CD8-positive, alpha-beta memory T cell (primary cell): Measurements from ENCODE around the gene KIAA1614. TPM values are rescaled to one million over a fixed set of nuclear protein-coding genes. Genes with fewer than 3 reads are reported as not detected.
A peak's percentile ranks its signal among the peaks of the same experiment; 100 is the strongest.

Experiments used
- CTCF ChIA-PET: fragments of 350-600 bp; sonication (Branson Sonifier 250); formaldehyde crosslinking; loops from one replicate; lab custom pipeline; 2021; ENCODE audit warnings: antibody characterized with exemption; lab: Charles Lee
- POLR2A ChIA-PET: fragments of 350-600 bp; sonication (Branson Sonifier 250); formaldehyde crosslinking; loops from one replicate; lab custom pipeline; 2021; ENCODE audit warnings: antibody characterized with exemption; lab: Charles Lee
- DNase-seq, 5 donors: peaks; one replicate each; pipeline versions ENCODE4 v3.0.0 to v3.0.0-alpha.2; 2020 to 2022; ENCODE audit warnings: mixed read lengths in 1 of 5
- H3K27ac ChIP-seq: one replicate; pipeline ENCODE4 v1.7.0; 2013; ENCODE audit warnings: low read depth, mild to moderate bottlenecking, low read length, moderate library complexity
- H3K27me3 ChIP-seq: 2 replicates; pipeline ENCODE4 v1.7.0; 2013; ENCODE audit warnings: low read length, mild to moderate bottlenecking; ENCODE audit not compliant: insufficient read depth, poor library complexity, severe bottlenecking
- H3K36me3 ChIP-seq: 2 replicates; pipeline ENCODE4 v1.7.0; 2013; ENCODE audit warnings: mild to moderate bottlenecking, low read length, moderate library complexity; ENCODE audit not compliant: insufficient read depth
- H3K4me1 ChIP-seq: 2 replicates; pipeline ENCODE4 v1.7.0; 2013; ENCODE audit warnings: mild to moderate bottlenecking, low read length, moderate library complexity; ENCODE audit not compliant: insufficient read depth
- H3K4me3 ChIP-seq: 2 replicates; pipeline ENCODE4 v1.7.0; 2013; ENCODE audit warnings: mild to moderate bottlenecking, low read length
- H3K9me3 ChIP-seq: 2 replicates; pipeline ENCODE4 v1.7.0; 2013; ENCODE audit warnings: mild to moderate bottlenecking, low read length
- H3K27ac Mint-ChIP-seq, 8 donors: one replicate each; pipeline ENCODE4 v1.8.0; 2020 to 2021; ENCODE audit warnings: mixed read lengths in 8 of 8, mild to moderate bottlenecking in 6 of 8, inconsistent platforms in 3 of 8, moderate library complexity in 3 of 8
- H3K27me3 Mint-ChIP-seq, 2 donors: one replicate each; pipeline ENCODE4 v1.8.0; 2020 to 2021; ENCODE audit warnings: mixed read lengths in 2 of 2, mild to moderate bottlenecking in 1 of 2, moderate library complexity in 1 of 2
- H3K36me3 Mint-ChIP-seq, 3 donors: one replicate each; pipeline ENCODE4 v1.8.0; 2020 to 2021; ENCODE audit warnings: mixed read lengths in 3 of 3, inconsistent platforms in 1 of 3, mild to moderate bottlenecking in 1 of 3
- H3K4me1 Mint-ChIP-seq, 3 donors: one replicate each; pipeline ENCODE4 v1.8.0; 2020 to 2021; ENCODE audit warnings: mixed read lengths in 3 of 3, inconsistent platforms in 1 of 3, mild to moderate bottlenecking in 1 of 3
- H3K4me3 Mint-ChIP-seq, 7 donors: one replicate each; pipeline ENCODE4 v1.8.0; 2020 to 2021; ENCODE audit warnings: mixed read lengths in 7 of 7, mild to moderate bottlenecking in 6 of 7, moderate library complexity in 4 of 7, inconsistent platforms in 2 of 7
- H3K9me3 Mint-ChIP-seq, 5 donors: one replicate each; pipeline ENCODE4 v1.8.0; 2020 to 2022; ENCODE audit warnings: mixed read lengths in 5 of 5, mild to moderate bottlenecking in 3 of 5, moderate library complexity in 2 of 5, inconsistent platforms in 1 of 5
- polyA plus RNA-seq: library from polyadenylated mRNA; unstranded; fragments of 300-500 nt; fragmentation: Illumina TruSeq; gene quantifications from one replicate; pipeline ENCODE4 v1.2.3, GENCODE V29; 2021
- total RNA-seq, 2 experiments: library from RNA; stranded (reverse); gene quantifications; one replicate each; pipeline ENCODE4 v1.2.3, GENCODE V29; 2021

Gene KIAA1614
- total and polyA plus RNA-seq, 3 experiments from 2014 or later: 0.10 to 0.49 (median 0.22) TPM

GRCh38 chr1:180976191-180976590, 63.5 kb downstream of the KIAA1614 start:
- ChIA-PET CTCF (no interaction called here), POLR2A (no interaction called here)
- Histone ChIP-seq H3K4me3 (no peak overlapping the region), H3K4me1 (peaks cover 10% of the 10 kb centered on the region), H3K27me3 (no peaks in the 10 kb centered on the region), H3K9me3 (no peaks in the 10 kb centered on the region), H3K36me3 (peaks cover 11% of the 10 kb centered on the region), H3K27ac (no peak overlapping the region)
- peaks cover 19 to 87% (median 33%) of the 10 kb centered on the region in 3 donors for H3K36me3 Mint-ChIP-seq
- H3K4me1 Mint-ChIP-seq: peaks cover 35 to 53% (median 44%) of the 10 kb centered on the region in 3 donors
- peak overlapping the region in 3 of 8 donors; percentile 26 to 85 (median 34) for H3K27ac Mint-ChIP-seq
- no peaks in the 10 kb centered on the region for H3K27me3 Mint-ChIP-seq
- DNase-seq: no peak
- peak overlapping the region in 1 of 7 donors; percentile 46 for H3K4me3 Mint-ChIP-seq
- H3K9me3 Mint-ChIP-seq: no peaks in the 10 kb centered on the region

GRCh38 chr1:180976732-180977357, 64.1 kb downstream of the KIAA1614 start:
- POLR2A ChIA-PET: no interaction called here
- H3K27me3 ChIP-seq: no peaks in the 10 kb centered on the region
- H3K4me1 Mint-ChIP-seq: peaks cover 39 to 59% (median 51%) of the 10 kb centered on the region in 3 donors
- CTCF ChIA-PET: no interaction called here
- DNase-seq: no peak
- no peaks in the 10 kb centered on the region for H3K9me3 Mint-ChIP-seq
- no peak overlapping the region for H3K27ac Mint-ChIP-seq
- H3K4me1 ChIP-seq: peaks cover 12% of the 10 kb centered on the region
- H3K27ac ChIP-seq: no peak overlapping the region
- H3K36me3 ChIP-seq: peaks cover 11% of the 10 kb centered on the region
- H3K36me3 Mint-ChIP-seq: peaks cover 19 to 86% (median 36%) of the 10 kb centered on the region in 3 donors
- H3K4me3 ChIP-seq: no peak overlapping the region
- H3K9me3 ChIP-seq: no peaks in the 10 kb centered on the region
- H3K27me3 Mint-ChIP-seq: no peaks in the 10 kb centered on the region
- H3K4me3 Mint-ChIP-seq: no peak overlapping the region

DNA sequence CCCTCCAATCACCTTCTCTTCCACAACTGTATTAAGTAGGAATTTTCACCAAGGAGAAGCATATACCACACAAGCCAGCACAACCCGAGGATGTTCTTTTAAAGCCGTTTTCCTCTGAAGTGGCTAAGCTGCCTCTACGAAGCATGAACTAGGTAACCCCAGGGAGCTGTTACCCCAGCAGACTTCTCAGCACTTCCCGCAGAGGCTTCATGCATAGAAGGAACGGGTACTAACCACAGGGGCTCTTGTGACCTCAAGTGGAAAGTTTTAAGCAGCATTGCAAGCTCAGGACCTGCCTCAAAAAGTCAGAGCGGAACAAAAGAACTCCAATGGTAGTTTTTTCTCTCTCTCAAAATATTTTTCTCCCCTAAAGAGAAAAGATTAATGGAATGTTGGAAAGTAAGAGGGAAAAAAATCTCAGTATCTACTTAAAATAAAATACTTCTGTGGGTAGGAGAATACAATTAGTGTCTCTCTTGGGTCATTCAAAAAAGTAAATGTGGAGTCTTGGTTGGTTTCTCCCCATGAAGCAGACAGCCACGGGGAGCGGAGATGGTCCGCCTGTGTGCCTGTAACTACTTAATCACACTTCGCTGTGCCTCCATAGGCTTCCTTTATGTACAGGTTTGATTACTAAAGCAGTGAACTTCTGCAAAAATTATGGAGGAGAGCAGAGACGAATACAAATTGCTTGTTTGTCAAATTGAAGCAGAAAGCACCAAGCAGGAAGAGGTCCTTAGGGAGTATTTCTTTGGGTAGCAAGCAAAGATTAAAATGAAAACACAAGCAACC, 69.1 kb downstream of the KIAA1614 start:
- POLR2A ChIA-PET: no interaction called here
- H3K36me3 ChIP-seq: peaks cover 7% of the 10 kb centered on the region

DNA sequence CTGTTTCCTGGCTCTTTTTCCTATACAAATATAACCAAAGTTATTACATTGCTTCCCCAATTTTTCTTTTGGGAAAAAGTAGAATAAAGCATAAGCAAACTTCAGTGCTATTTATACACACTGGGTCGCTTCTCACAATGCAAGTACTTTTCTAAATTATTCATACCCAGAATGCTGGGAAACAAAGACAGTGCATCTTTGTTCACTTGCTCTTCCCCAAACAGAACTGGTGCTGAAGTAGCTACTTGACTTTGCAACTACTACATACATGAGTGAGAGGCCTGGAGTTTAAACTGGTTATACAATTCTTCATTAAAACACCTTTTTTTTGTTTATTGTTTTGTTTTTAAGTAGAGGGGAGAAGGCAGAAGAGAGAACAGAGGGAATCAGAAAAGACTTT, 69.7 kb downstream of the KIAA1614 start:
- H3K27ac Mint-ChIP-seq: peak overlapping the region in 4 of 8 donors; percentile 18 to 55 (median 36)
- Histone ChIP-seq H3K9me3 (no peaks in the 10 kb centered on the region), H3K27ac (no peak overlapping the region), H3K4me1 (peaks cover 6% of the 10 kb centered on the region), H3K27me3 (no peaks in the 10 kb centered on the region), H3K36me3 (peaks cover 13% of the 10 kb centered on the region), H3K4me3 (no peak overlapping the region)
- peaks cover 12 to 85% (median 32%) of the 10 kb centered on the region in 3 donors for H3K36me3 Mint-ChIP-seq
- H3K4me1 Mint-ChIP-seq: peaks cover 23 to 39% (median 36%) of the 10 kb centered on the region in 3 donors
- H3K4me3 Mint-ChIP-seq: no peak overlapping the region
- no peak for DNase-seq
- POLR2A ChIA-PET: no interaction called here
- CTCF ChIA-PET: interaction anchor here (0.9 kb wide), 1 partner anchor 65 kb away, joined by 3 read pairs; no protein-coding TSS in a partner anchor
- no peaks in the 10 kb centered on the region for H3K27me3 Mint-ChIP-seq
- H3K9me3 Mint-ChIP-seq: no peaks in the 10 kb centered on the region

More for the DNA sequence above, 69.1 kb downstream of the KIAA1614 start:
- Histone ChIP-seq H3K27me3 (no peaks in the 10 kb centered on the region), H3K4me3 (no peak overlapping the region), H3K4me1 (peaks cover 6% of the 10 kb centered on the region), H3K9me3 (no peaks in the 10 kb centered on the region), H3K27ac (no peak overlapping the region)
- Mint-ChIP-seq H3K4me3 (no peak overlapping the region), H3K27me3 (no peaks in the 10 kb centered on the region), H3K9me3 (no peaks in the 10 kb centered on the region), H3K36me3 (peaks cover 5 to 84% (median 27%) of the 10 kb centered on the region in 3 donors), H3K27ac (peak overlapping the region; percentile 8 to 79 (median 37)), H3K4me1 (peaks cover 23 to 41% (median 37%) of the 10 kb centered on the region in 3 donors)
- DNase-seq: peak in 3 of 5 donors; percentile 20 to 53 (median 50)
- CTCF ChIA-PET: no interaction called here

- ChIA-PET CTCF (no interaction called here), POLR2A (no interaction called here)
- Histone ChIP-seq H3K4me1 (no peaks in the 10 kb centered on the region), H3K36me3 (peaks cover 41% of the 10 kb centered on the region), H3K9me3 (no peaks in the 10 kb centered on the region), H3K27ac (no peak overlapping the region), H3K27me3 (no peaks in the 10 kb centered on the region), H3K4me3 (no peak overlapping the region)
- DNase-seq: no peak
- no peaks in the 10 kb centered on the region for H3K9me3 Mint-ChIP-seq
- H3K36me3 Mint-ChIP-seq: peaks cover 7 to 92% (median 24%) of the 10 kb centered on the region in 3 donors
- H3K4me1 Mint-ChIP-seq: peaks cover 0 to 3% (median 2%) of the 10 kb centered on the region in 3 donors
- H3K27ac Mint-ChIP-seq: peak overlapping the region in 1 of 8 donors; percentile 64
- no peak overlapping the region for H3K4me3 Mint-ChIP-seq
- H3K27me3 Mint-ChIP-seq: no peaks in the 10 kb centered on the region
Measured at GRCh38 chr1:180988253-180988752, 75.6 kb downstream of the KIAA1614 start.

DNA sequence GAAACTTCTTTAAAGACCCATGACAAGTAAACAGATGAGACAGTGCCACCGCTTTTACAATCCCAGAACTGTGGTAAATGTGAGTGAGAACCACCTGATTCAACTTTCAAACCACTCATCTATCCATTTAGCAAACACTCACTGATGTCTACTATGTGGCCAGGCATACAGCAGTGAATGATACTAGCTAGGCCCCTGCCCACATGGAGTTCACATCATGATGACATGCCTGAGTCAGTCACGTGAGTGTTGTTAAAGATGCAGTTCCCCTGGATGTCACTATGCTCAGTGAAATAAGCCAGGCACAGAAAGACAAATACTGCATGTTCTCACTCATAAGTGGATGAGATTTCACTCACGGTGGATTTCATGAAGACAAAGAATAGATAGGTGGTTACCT, 81.6 kb downstream of the KIAA1614 start:
- H3K4me1 Mint-ChIP-seq: peaks cover 1 to 4% (median 4%) of the 10 kb centered on the region in 3 donors
- no peak overlapping the region for H3K4me3 Mint-ChIP-seq
- no peaks in the 10 kb centered on the region for H3K9me3 Mint-ChIP-seq
- Histone ChIP-seq H3K4me3 (no peak overlapping the region), H3K27me3 (no peaks in the 10 kb centered on the region), H3K4me1 (no peaks in the 10 kb centered on the region), H3K27ac (no peak overlapping the region), H3K9me3 (no peaks in the 10 kb centered on the region), H3K36me3 (peaks cover 16% of the 10 kb centered on the region)
- H3K36me3 Mint-ChIP-seq: peaks cover 0 to 65% (median 8%) of the 10 kb centered on the region in 3 donors
- CTCF ChIA-PET: no interaction called here
- DNase-seq: no peak
- POLR2A ChIA-PET: no interaction called here
- no peaks in the 10 kb centered on the region for H3K27me3 Mint-ChIP-seq
- peak overlapping the region in 2 of 8 donors; percentile 4 to 6 for H3K27ac Mint-ChIP-seq

- Histone ChIP-seq H3K9me3 (no peaks in the 10 kb centered on the region), H3K27ac (no peak overlapping the region), H3K4me3 (no peak overlapping the region), H3K27me3 (no peaks in the 10 kb centered on the region), H3K36me3 (peaks cover 4% of the 10 kb centered on the region), H3K4me1 (no peaks in the 10 kb centered on the region)
- peaks cover 4 to 14% (median 6%) of the 10 kb centered on the region in 3 donors for H3K4me1 Mint-ChIP-seq
- no peaks in the 10 kb centered on the region for H3K9me3 Mint-ChIP-seq
- no peak overlapping the region for H3K4me3 Mint-ChIP-seq
- no peak for DNase-seq
- H3K36me3 Mint-ChIP-seq: peaks cover 6 to 58% (median 18%) of the 10 kb centered on the region in 3 donors
- no peaks in the 10 kb centered on the region for H3K27me3 Mint-ChIP-seq
- H3K27ac Mint-ChIP-seq: peak overlapping the region in 1 of 8 donors; percentile 17
- ChIA-PET POLR2A (no interaction called here), CTCF (no interaction called here)
Measured at GRCh38 chr1:180997843-180998504, 85.3 kb downstream of the KIAA1614 start.
